Upper lobe of left lung (tissue), 4 donors: ENCODE measurements around the gene HTR1B.

ENCODE experiments used
- CTCF ChIP-seq, 6 experiments: fragments of 450-650 bp in 4 of 6; fragments of 200-600 bp in 2 of 6; sonication (generic) in 2 of 6; IDR thresholded peaks; one replicate each; pipeline ENCODE4 v1.5.1; 2016 to 2019; ENCODE audit warnings: antibody characterized with exemption in 6 of 6
- POLR2AphosphoS5 ChIP-seq, 2 donors: sonication (generic); formaldehyde crosslinking; IDR thresholded peaks; one replicate each; pipeline ENCODE4 v1.5.1; 2017; ENCODE audit warnings: antibody characterized with exemption in 2 of 2

- TF ChIP-seq POLR2AphosphoS5 (IDR thresholded peaks at IDR 0.05) (no peak), CTCF (IDR thresholded peaks at IDR 0.05) (no peak)
Measured at GRCh38 chr6:77425671-77426070, 37.6 kb downstream of the HTR1B start.
